Measurements from ENCODE around the gene PRMT2. TPM values are rescaled to one million over a fixed set of nuclear protein-coding genes. Genes with fewer than 3 reads are reported as not detected.

Gene PRMT2
- total RNA-seq, 1 donor from 2014 or later: 74.8 TPM

- H3K4me1 Mint-ChIP-seq (ENCODE audit: unreplicated experiment): peaks cover 30% of the 10 kb centered on the region
- H3K36me3 Mint-ChIP-seq: peaks cover 22% of the 10 kb centered on the region
- H3K27me3 Mint-ChIP-seq: no peaks in the 10 kb centered on the region
- DNase-seq (ENCODE audit: extremely low spot score, unreplicated experiment): no peak
- H3K9me3 Mint-ChIP-seq: no peaks in the 10 kb centered on the region
- no peak overlapping the region for H3K27ac Mint-ChIP-seq
- peak overlapping the region; percentile 70 for H3K4me3 Mint-ChIP-seq
- TF ChIP-seq, protein P1, sequence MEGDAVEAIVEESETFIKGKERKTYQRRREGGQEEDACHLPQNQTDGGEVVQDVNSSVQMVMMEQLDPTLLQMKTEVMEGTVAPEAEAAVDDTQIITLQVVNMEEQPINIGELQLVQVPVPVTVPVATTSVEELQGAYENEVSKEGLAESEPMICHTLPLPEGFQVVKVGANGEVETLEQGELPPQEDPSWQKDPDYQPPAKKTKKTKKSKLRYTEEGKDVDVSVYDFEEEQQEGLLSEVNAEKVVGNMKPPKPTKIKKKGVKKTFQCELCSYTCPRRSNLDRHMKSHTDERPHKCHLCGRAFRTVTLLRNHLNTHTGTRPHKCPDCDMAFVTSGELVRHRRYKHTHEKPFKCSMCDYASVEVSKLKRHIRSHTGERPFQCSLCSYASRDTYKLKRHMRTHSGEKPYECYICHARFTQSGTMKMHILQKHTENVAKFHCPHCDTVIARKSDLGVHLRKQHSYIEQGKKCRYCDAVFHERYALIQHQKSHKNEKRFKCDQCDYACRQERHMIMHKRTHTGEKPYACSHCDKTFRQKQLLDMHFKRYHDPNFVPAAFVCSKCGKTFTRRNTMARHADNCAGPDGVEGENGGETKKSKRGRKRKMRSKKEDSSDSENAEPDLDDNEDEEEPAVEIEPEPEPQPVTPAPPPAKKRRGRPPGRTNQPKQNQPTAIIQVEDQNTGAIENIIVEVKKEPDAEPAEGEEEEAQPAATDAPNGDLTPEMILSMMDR (conservative IDR thresholded peaks at IDR 0.05): no peak
These were observed 2.7 kb downstream of the PRMT2 start for GRCh38 chr21:46637952-46638746.

DNA sequence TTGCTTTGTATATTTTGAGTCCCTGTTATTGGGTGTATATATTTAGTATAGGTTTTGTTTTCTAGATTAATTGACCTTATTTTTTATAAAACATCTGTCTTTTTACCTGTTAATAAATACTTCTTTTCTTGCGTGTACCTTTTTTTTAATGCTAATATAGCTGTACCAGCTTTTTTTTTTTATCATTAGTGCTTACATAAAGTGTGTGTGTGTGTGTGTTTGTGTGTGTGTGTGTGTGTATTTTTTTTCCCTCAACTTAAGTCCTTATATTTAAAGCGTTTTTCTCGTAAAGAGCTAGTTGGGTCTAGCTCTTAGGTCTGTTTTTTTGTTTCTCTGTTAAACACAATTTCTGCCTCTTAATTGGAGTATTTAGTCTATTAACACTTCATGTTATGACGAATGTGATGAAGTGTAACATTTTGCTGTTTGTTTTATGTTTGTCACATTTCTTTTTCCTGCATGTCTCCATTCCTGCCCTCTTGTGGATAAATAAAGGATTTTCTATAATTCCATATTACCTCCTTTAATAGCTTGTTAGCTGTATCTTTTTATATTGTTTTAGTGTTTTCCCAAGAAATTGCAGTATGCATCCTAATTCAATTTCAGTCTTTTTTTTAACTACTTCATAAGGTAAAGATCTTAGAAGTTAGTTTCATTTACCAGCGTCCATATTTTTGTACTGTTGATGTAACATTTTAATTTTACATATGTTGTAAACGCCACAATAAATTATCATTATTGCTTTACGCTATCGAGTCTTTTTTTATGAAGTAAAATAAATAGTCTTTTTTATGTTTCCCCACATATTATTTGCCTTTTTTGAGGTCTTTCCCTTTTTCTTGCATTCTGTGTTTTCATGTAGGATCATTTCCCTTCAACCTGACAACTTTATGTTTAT lies 4.3 kb downstream of the PRMT2 start:
- TF ChIP-seq, protein P1 (conservative IDR thresholded peaks at IDR 0.05): peak; percentile 74
- Mint-ChIP-seq H3K27me3 (no peaks in the 10 kb centered on the region), H3K27ac (no peak overlapping the region), H3K36me3 (peaks cover 22% of the 10 kb centered on the region), H3K9me3 (no peaks in the 10 kb centered on the region), H3K4me3 (peak overlapping the region; percentile 55), H3K4me1 (ENCODE audit: unreplicated experiment) (peaks cover 24% of the 10 kb centered on the region)
- no peak for DNase-seq (ENCODE audit: extremely low spot score, unreplicated experiment)

GRCh38 chr21:46641656-46642055 lies 6.2 kb downstream of the PRMT2 start:
- TF ChIP-seq, protein P1 (conservative IDR thresholded peaks at IDR 0.05): no peak
- no peak for DNase-seq (ENCODE audit: extremely low spot score, unreplicated experiment)
- H3K4me3 Mint-ChIP-seq: no peak overlapping the region
- H3K36me3 Mint-ChIP-seq: peaks cover 30% of the 10 kb centered on the region
- H3K27ac Mint-ChIP-seq: no peak overlapping the region
- H3K4me1 Mint-ChIP-seq (ENCODE audit: unreplicated experiment): peaks cover 19% of the 10 kb centered on the region
- H3K9me3 Mint-ChIP-seq: no peaks in the 10 kb centered on the region
- no peaks in the 10 kb centered on the region for H3K27me3 Mint-ChIP-seq

DNA sequence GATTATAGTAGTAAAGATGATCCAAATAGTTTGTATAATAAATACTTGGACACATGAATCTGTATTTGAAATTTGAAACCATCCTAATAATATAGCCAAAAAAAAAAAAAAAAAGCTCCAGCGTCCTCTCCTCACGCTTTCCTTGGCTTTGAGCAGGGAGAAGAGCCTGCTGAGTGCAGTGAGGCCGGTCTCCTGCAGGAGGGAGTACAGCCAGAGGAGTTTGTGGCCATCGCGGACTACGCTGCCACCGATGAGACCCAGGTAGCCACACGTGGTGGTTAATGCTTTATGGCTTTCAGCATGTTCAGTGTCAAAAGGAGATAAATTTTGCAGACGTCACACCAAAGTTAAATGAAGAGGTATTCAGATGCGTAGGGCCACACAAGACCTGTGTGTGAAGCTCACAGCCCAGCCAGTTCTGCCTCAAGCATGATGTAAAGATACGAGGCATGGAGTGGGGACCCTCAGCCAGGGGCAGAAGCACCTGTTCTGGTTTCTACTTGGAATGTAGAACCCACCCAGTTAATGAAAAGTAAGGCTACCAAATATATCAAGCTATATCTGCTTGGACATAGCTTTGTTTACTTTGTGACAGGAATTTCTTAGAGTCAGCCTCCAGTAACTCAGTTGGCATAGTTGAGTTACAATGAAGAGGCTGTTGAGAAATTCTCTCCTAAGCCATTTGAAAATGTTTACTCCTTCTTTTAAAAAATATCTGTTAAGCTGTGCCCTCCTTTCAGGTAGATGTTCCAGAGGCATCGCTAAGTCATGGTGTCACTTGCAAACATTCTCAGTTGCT lies 8.1 kb downstream of the PRMT2 start:
- Mint-ChIP-seq H3K27me3 (no peaks in the 10 kb centered on the region), H3K4me1 (ENCODE audit: unreplicated experiment) (peaks cover 5% of the 10 kb centered on the region), H3K36me3 (peaks cover 36% of the 10 kb centered on the region), H3K9me3 (no peaks in the 10 kb centered on the region), H3K27ac (no peak overlapping the region), H3K4me3 (no peak overlapping the region)
- no peak for DNase-seq (ENCODE audit: extremely low spot score, unreplicated experiment)
- TF ChIP-seq, protein P1 (conservative IDR thresholded peaks at IDR 0.05): no peak

DNA sequence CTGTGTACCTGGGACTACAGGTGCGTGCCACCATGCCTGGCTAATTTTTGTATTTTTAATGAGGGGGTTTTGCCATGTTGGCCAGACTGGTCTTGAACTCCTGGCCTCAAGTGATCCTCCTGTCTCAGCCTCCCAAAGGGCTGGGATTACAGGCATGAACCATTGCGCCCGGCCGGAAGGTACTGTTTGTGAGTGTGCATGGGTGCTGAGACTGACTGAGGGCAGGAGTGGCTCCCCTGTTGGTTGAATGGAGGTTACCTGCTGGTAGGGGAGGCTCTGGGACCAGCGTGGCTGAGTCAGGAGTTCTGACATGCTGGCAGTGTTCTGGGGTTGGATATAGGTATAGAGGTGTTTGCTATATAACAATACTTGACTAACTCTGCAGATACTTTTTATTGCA lies 10.4 kb downstream of the PRMT2 start:
- Mint-ChIP-seq H3K9me3 (no peaks in the 10 kb centered on the region), H3K36me3 (peaks cover 37% of the 10 kb centered on the region), H3K27ac (no peak overlapping the region), H3K27me3 (no peaks in the 10 kb centered on the region), H3K4me1 (ENCODE audit: unreplicated experiment) (no peaks in the 10 kb centered on the region), H3K4me3 (no peak overlapping the region)
- no peak for DNase-seq (ENCODE audit: extremely low spot score, unreplicated experiment)
- TF ChIP-seq, protein P1 (conservative IDR thresholded peaks at IDR 0.05): no peak

Measured in type B pancreatic cell (in vitro differentiated cells).